T-helper 17 cell (primary cell): ENCODE data around the gene NFYC. TPM values are rescaled to one million over a fixed set of nuclear protein-coding genes. Genes with fewer than 3 reads are reported as not detected.

Experiments
- ATAC-seq: fragments of 150-1000 bp; cut with Tn5 transposase; 2 replicates; pipeline ENCODE4 v1.10.0; 2021; ENCODE audit warnings: mild to moderate bottlenecking, moderate library complexity
- DNase-seq, 3 donors: peaks; one replicate each; pipeline versions ENCODE4 v3.0.0 to v3.0.0-alpha.2; 2020 to 2021
- H3K9me3 ChIP-seq: one replicate; pipeline ENCODE4 v1.7.0; 2013; ENCODE audit warnings: low read length, mild to moderate bottlenecking; ENCODE audit not compliant: control insufficient read depth, poor library complexity, severe bottlenecking
- H3K27ac Mint-ChIP-seq: one replicate; pipeline ENCODE4 v1.8.0; 2022; ENCODE audit warnings: mild to moderate bottlenecking, moderate library complexity, mixed read lengths
- H3K27me3 Mint-ChIP-seq: one replicate; pipeline ENCODE4 v1.8.0; 2022; ENCODE audit warnings: mixed read lengths
- H3K36me3 Mint-ChIP-seq: one replicate; pipeline ENCODE4 v1.8.0; 2022; ENCODE audit warnings: low read depth, mixed read lengths
- H3K4me1 Mint-ChIP-seq: one replicate; pipeline ENCODE4 v1.8.0; 2022; ENCODE audit warnings: mild to moderate bottlenecking, mixed read lengths
- H3K4me3 Mint-ChIP-seq: one replicate; pipeline ENCODE4 v1.8.0; 2022; ENCODE audit warnings: mild to moderate bottlenecking, moderate library complexity, mixed read lengths
- total RNA-seq, 4 donors: library from RNA in 2 of 4; stranded (reverse) in 2 of 4; gene quantifications; one replicate each; pipeline ENCODE4 v1.2.3 and lab custom pipeline; 2022 to 2026

NFYC gene
- total RNA-seq, 2 donors from 2014 or later: 42.3 to 45.7 TPM

- Mint-ChIP-seq H3K4me3 (no peak overlapping the region), H3K27ac (peak overlapping the region; percentile 60), H3K36me3 (peaks cover 10% of the 10 kb centered on the region), H3K27me3 (no peaks in the 10 kb centered on the region), H3K4me1 (peaks cover 24% of the 10 kb centered on the region)
- ATAC-seq (no peak), DNase-seq (no peak)
- H3K9me3 ChIP-seq: no peaks in the 10 kb centered on the region
Measured at GRCh38 chr1:40740039-40740996, 48.8 kb downstream of the NFYC start.

- Mint-ChIP-seq H3K27me3 (no peaks in the 10 kb centered on the region), H3K4me1 (peaks cover 29% of the 10 kb centered on the region), H3K36me3 (peaks cover 10% of the 10 kb centered on the region), H3K27ac (peak overlapping the region; percentile 60), H3K4me3 (no peak overlapping the region)
- DNase-seq (no peak), ATAC-seq (no peak)
- H3K9me3 ChIP-seq: no peaks in the 10 kb centered on the region
Measured at GRCh38 chr1:40740997-40741736, 49.7 kb downstream of the NFYC start.

GRCh38 chr1:40742363-40743061 lies 51.0 kb downstream of the NFYC start:
- Mint-ChIP-seq H3K4me1 (peaks cover 29% of the 10 kb centered on the region), H3K27ac (no peak overlapping the region), H3K36me3 (peaks cover 10% of the 10 kb centered on the region), H3K4me3 (peak overlapping the region; percentile 41), H3K27me3 (no peaks in the 10 kb centered on the region)
- ATAC-seq: no peak
- H3K9me3 ChIP-seq: no peaks in the 10 kb centered on the region
- DNase-seq: no peak

GRCh38 chr1:40743452-40743851 lies 51.9 kb downstream of the NFYC start:
- peak overlapping the region; percentile 11 for H3K27ac Mint-ChIP-seq
- ATAC-seq (no peak), DNase-seq (no peak)
- peaks cover 29% of the 10 kb centered on the region for H3K4me1 Mint-ChIP-seq
- peaks cover 10% of the 10 kb centered on the region for H3K36me3 Mint-ChIP-seq
- H3K4me3 Mint-ChIP-seq: no peak overlapping the region
- no peaks in the 10 kb centered on the region for H3K9me3 ChIP-seq
- no peaks in the 10 kb centered on the region for H3K27me3 Mint-ChIP-seq

GRCh38 chr1:40743860-40744259 lies 52.4 kb downstream of the NFYC start:
- ATAC-seq: no peak
- Mint-ChIP-seq H3K27ac (peak overlapping the region; percentile 11), H3K36me3 (peaks cover 8% of the 10 kb centered on the region), H3K4me1 (peaks cover 26% of the 10 kb centered on the region), H3K4me3 (no peak overlapping the region), H3K27me3 (no peaks in the 10 kb centered on the region)
- DNase-seq: no peak
- H3K9me3 ChIP-seq: no peaks in the 10 kb centered on the region

GRCh38 chr1:40745176-40745575 lies 53.7 kb downstream of the NFYC start:
- ATAC-seq: no peak
- Mint-ChIP-seq H3K36me3 (peaks cover 5% of the 10 kb centered on the region), H3K4me3 (no peak overlapping the region), H3K27ac (no peak overlapping the region), H3K4me1 (peaks cover 17% of the 10 kb centered on the region), H3K27me3 (no peaks in the 10 kb centered on the region)
- DNase-seq: no peak
- H3K9me3 ChIP-seq: no peaks in the 10 kb centered on the region

- Mint-ChIP-seq H3K4me3 (no peak overlapping the region), H3K27me3 (no peaks in the 10 kb centered on the region), H3K27ac (no peak overlapping the region), H3K36me3 (peaks cover 3% of the 10 kb centered on the region), H3K4me1 (peaks cover 12% of the 10 kb centered on the region)
- ATAC-seq: no peak
- no peaks in the 10 kb centered on the region for H3K9me3 ChIP-seq
- no peak for DNase-seq
Measured at GRCh38 chr1:40746344-40747090, 55.0 kb downstream of the NFYC start.

- no peak for DNase-seq
- Mint-ChIP-seq H3K4me1 (peaks cover 15% of the 10 kb centered on the region), H3K27me3 (no peaks in the 10 kb centered on the region), H3K36me3 (peaks cover 3% of the 10 kb centered on the region), H3K27ac (no peak overlapping the region), H3K4me3 (no peak overlapping the region)
- no peak for ATAC-seq
- no peaks in the 10 kb centered on the region for H3K9me3 ChIP-seq
Measured at GRCh38 chr1:40748841-40749718, 57.6 kb downstream of the NFYC start.

- Mint-ChIP-seq H3K4me3 (no peak overlapping the region), H3K27me3 (no peaks in the 10 kb centered on the region), H3K27ac (peak overlapping the region; percentile 63), H3K36me3 (peaks cover 3% of the 10 kb centered on the region), H3K4me1 (peaks cover 18% of the 10 kb centered on the region)
- DNase-seq (no peak), ATAC-seq (no peak)
- no peaks in the 10 kb centered on the region for H3K9me3 ChIP-seq
Measured at GRCh38 chr1:40749817-40750216, 58.3 kb downstream of the NFYC start.

GRCh38 chr1:40750451-40750908 lies 59.0 kb downstream of the NFYC start:
- no peaks in the 10 kb centered on the region for H3K9me3 ChIP-seq
- no peaks in the 10 kb centered on the region for H3K27me3 Mint-ChIP-seq
- no peak overlapping the region for H3K4me3 Mint-ChIP-seq
- peak overlapping the region; percentile 63 for H3K27ac Mint-ChIP-seq
- peaks cover 3% of the 10 kb centered on the region for H3K36me3 Mint-ChIP-seq
- DNase-seq (no peak), ATAC-seq (no peak)
- peaks cover 15% of the 10 kb centered on the region for H3K4me1 Mint-ChIP-seq

GRCh38 chr1:40751802-40752201 lies 60.3 kb downstream of the NFYC start:
- Mint-ChIP-seq H3K27ac (no peak overlapping the region), H3K27me3 (no peaks in the 10 kb centered on the region), H3K36me3 (peaks cover 3% of the 10 kb centered on the region), H3K4me3 (no peak overlapping the region), H3K4me1 (peaks cover 10% of the 10 kb centered on the region)
- no peaks in the 10 kb centered on the region for H3K9me3 ChIP-seq
- no peak for DNase-seq
- no peak for ATAC-seq
